Fibroblast of lung (primary cell): ENCODE results near the gene TXNDC16. TPM values are rescaled to one million over a fixed set of nuclear protein-coding genes. Genes with fewer than 3 reads are reported as not detected.

Experiments
- DNase-seq, 2 donors: peaks; one replicate each; pipeline versions ENCODE4 v3.0.0 to v3.0.0-alpha.2; 2010; ENCODE audit warnings: low read depth in 2 of 2
- H2AFZ ChIP-seq: 2 replicates; pipeline ENCODE4 v1.5.1; 2012; ENCODE audit warnings: low read length, control low read depth, inconsistent platforms
- H3K27ac ChIP-seq: 2 replicates; pipeline ENCODE4 v1.5.1; 2011; ENCODE audit warnings: low read length, control low read depth; ENCODE audit not compliant: insufficient read depth
- H3K27me3 ChIP-seq: 2 replicates; pipeline ENCODE4 v1.5.1; 2011; ENCODE audit warnings: mild to moderate bottlenecking, low read length; ENCODE audit not compliant: control insufficient read depth, insufficient read depth
- H3K36me3 ChIP-seq: 2 replicates; pipeline ENCODE4 v1.5.1; 2011; ENCODE audit warnings: low read length; ENCODE audit not compliant: control insufficient read depth, insufficient read depth
- H3K4me1 ChIP-seq: 2 replicates; pipeline ENCODE4 v1.5.1; 2011; ENCODE audit warnings: low read length; ENCODE audit not compliant: control insufficient read depth, insufficient read depth; ENCODE audit errors: extremely low read depth
- H3K4me2 ChIP-seq: 2 replicates; pipeline ENCODE4 v1.5.1; 2011; ENCODE audit warnings: low read length, control low read depth; ENCODE audit not compliant: insufficient read depth; ENCODE audit errors: extremely low read depth
- H3K4me3 ChIP-seq, 4 experiments: fragments of 200-600 bp in 1 of 4; sonication (generic) in 1 of 4; replicated peaks in 1 of 4; 2 replicates each; pipeline ENCODE4 v1.5.1; 2011 to 2016; ENCODE audit warnings: low read length in 4 of 4, low read depth in 3 of 4, mild to moderate bottlenecking in 3 of 4, control low read depth in 2 of 4, inconsistent platforms in 1 of 4, mixed read lengths in 1 of 4; ENCODE audit not compliant: insufficient read depth in 1 of 4; ENCODE audit errors: control extremely low read depth in 1 of 4
- H3K79me2 ChIP-seq: 2 replicates; pipeline ENCODE4 v1.5.1; 2012; ENCODE audit warnings: mild to moderate bottlenecking, low read length, inconsistent platforms; ENCODE audit not compliant: control insufficient read depth, insufficient read depth
- H3K9ac ChIP-seq: 2 replicates; pipeline ENCODE4 v1.5.1; 2011; ENCODE audit warnings: mild to moderate bottlenecking, low read length, control low read depth; ENCODE audit not compliant: insufficient read depth
- H3K9me3 ChIP-seq: 2 replicates; pipeline ENCODE4 v1.5.1; 2012; ENCODE audit warnings: low read depth, low read length; ENCODE audit not compliant: control insufficient read depth, insufficient read depth
- H4K20me1 ChIP-seq: 2 replicates; pipeline ENCODE4 v1.5.1; 2011; ENCODE audit warnings: low read length; ENCODE audit not compliant: control insufficient read depth, insufficient read depth; ENCODE audit errors: extremely low read depth
- EZH2 ChIP-seq: IDR thresholded peaks from 2 replicates; pipeline ENCODE4 v1.5.1; 2012; ENCODE audit warnings: low read length, control low read depth, mild to moderate bottlenecking; ENCODE audit errors: missing control alignments
- polyA plus RNA-seq, 2 donors: library from polyadenylated mRNA; depleted of rRNA in 1 of 2; stranded (reverse) in 1 of 2; unstranded in 1 of 2; fragments of >200 nt; gene quantifications; 2 replicates each; pipeline ENCODE4 v1.2.1, GENCODE V29; 2011 to 2012; ENCODE audit warnings: missing spikeins in 1 of 2
- total RNA-seq: library from RNA; depleted of rRNA; stranded (reverse); fragments of >200 nt; gene quantifications from 2 replicates; pipeline ENCODE4 v1.2.1, GENCODE V29; 2014
- TF ChIP-seq, protein P1 (sequence below), 2 donors: IDR thresholded peaks in 1 of 2; conservative IDR thresholded peaks in 1 of 2; 1 replicate in 1 of 2; 2 replicates in 1 of 2; pipeline ENCODE4 v1.5.1; 2011 to 2012; ENCODE audit warnings: low read length in 2 of 2, control low read depth in 1 of 2, inconsistent platforms in 1 of 2, low read depth in 1 of 2, mild to moderate bottlenecking in 1 of 2

Gene TXNDC16
- total and polyA plus RNA-seq, 2 donors (not counting 1 experiment from before 2014, with no cell fraction given) = 3.0 to 6.6 TPM

DNA sequence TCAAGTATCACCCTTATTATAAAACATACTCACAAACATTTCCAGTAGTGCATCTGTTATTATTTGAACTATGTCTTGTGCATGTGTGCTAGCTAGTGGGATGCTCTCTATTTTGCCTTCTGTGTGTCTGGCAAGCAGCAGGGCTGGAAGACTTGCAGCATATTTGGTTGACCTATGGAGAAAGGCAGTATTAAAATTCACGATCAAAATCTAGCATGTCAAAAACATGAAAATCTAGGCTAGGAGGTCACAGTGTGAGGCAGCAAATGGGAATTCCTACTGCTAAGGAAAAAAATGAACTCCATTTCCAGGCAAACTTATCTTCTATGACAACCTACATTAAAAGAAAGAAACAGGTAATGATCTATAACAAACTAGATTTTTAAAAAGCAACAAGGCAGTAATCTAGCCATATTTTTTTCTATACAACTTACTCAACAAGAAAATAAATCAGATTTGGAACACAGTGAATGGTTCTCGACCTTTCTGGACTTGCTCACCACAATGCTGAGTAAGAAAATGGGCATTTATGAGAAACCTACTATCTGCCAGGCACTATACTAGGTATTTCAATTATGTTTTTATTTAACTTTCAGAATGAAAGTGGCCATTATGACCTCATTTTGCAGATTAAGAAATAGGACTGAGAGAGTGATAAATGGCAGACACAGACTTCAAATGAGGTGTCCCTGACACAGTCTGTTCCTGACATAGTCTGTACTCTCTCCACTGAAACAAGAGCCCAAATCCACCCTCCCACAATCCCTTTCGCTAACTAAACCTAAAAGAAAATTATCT is 96.8 kb downstream of the TXNDC16 start:
- Histone ChIP-seq H4K20me1 (no peaks in the 10 kb centered on the region), H3K27ac (no peak overlapping the region), H2AFZ (no peak overlapping the region), H3K4me1 (peaks cover 15% of the 10 kb centered on the region), H3K79me2 (no peaks in the 10 kb centered on the region), H3K9ac (no peak overlapping the region), H3K27me3 (no peaks in the 10 kb centered on the region), H3K4me3 (no peak overlapping the region), H3K4me2 (peak overlapping the region; percentile 11), H3K9me3 (no peaks in the 10 kb centered on the region), H3K36me3 (no peaks in the 10 kb centered on the region)
- peak; percentile 89 to 94 for DNase-seq
- TF ChIP-seq, protein P1, sequence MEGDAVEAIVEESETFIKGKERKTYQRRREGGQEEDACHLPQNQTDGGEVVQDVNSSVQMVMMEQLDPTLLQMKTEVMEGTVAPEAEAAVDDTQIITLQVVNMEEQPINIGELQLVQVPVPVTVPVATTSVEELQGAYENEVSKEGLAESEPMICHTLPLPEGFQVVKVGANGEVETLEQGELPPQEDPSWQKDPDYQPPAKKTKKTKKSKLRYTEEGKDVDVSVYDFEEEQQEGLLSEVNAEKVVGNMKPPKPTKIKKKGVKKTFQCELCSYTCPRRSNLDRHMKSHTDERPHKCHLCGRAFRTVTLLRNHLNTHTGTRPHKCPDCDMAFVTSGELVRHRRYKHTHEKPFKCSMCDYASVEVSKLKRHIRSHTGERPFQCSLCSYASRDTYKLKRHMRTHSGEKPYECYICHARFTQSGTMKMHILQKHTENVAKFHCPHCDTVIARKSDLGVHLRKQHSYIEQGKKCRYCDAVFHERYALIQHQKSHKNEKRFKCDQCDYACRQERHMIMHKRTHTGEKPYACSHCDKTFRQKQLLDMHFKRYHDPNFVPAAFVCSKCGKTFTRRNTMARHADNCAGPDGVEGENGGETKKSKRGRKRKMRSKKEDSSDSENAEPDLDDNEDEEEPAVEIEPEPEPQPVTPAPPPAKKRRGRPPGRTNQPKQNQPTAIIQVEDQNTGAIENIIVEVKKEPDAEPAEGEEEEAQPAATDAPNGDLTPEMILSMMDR (conservative IDR thresholded peaks at IDR 0.05 in 1 of 2, IDR thresholded peaks at IDR 0.05 in 1 of 2; ENCODE audit: low read depth in 1 of 2, low read length in 2 of 2) = no peak
- TF ChIP-seq EZH2 = no peak

DNA sequence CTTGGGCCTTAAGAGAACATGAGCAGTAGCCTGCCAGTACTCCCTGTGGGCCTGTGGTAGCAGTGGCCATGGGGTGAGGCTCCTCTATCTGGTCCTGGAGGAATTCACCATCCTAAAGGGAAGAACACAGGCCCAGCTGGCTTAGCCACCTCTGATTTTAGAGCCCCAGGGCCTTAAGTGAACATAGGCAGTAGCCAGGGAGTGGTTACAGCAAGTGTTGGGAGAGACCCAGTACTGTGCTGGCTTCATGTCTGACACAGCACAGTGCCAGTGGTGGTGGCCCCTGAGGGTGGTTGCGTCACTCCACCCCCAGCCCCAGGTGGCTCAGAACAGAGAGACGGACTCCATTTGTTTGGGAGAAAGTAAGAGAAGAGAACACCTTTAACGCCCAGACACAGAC is 105.1 kb downstream of the TXNDC16 start:
- no peak overlapping the region for H3K4me2 ChIP-seq
- H2AFZ ChIP-seq = no peak overlapping the region
- no peaks in the 10 kb centered on the region for H3K4me1 ChIP-seq
- no peaks in the 10 kb centered on the region for H4K20me1 ChIP-seq
- TF ChIP-seq, protein P1 (conservative IDR thresholded peaks at IDR 0.05 in 1 of 2, IDR thresholded peaks at IDR 0.05 in 1 of 2; ENCODE audit: low read depth in 1 of 2, low read length in 2 of 2) = no peak
- no peak for TF ChIP-seq EZH2
- no peaks in the 10 kb centered on the region for H3K36me3 ChIP-seq
- no peak overlapping the region for H3K27ac ChIP-seq
- no peak for DNase-seq
- no peaks in the 10 kb centered on the region for H3K9me3 ChIP-seq
- H3K79me2 ChIP-seq = no peaks in the 10 kb centered on the region
- no peaks in the 10 kb centered on the region for H3K27me3 ChIP-seq
- H3K9ac ChIP-seq = no peak overlapping the region
- no peak overlapping the region for H3K4me3 ChIP-seq

DNA sequence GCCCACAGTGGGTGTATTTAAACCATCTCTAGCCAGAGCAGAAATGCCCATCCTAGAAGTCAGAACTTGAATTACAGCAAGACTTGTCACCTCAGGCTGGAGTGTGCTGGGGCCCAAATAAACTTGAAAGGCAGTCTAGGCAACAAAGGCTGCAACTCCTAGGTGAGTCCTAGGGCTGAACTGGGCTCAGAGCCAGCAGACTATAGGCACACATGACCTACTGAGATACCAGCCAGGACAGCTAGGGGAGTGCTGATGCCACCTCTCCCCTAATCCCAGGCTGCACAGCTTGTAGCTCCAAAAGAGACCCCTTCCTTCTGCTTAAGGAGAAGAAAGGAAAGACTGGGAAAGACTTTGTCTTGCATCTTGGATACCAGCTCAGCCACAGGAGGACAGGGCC is 106.0 kb downstream of the TXNDC16 start:
- H3K9ac ChIP-seq = no peak overlapping the region
- H4K20me1 ChIP-seq = no peaks in the 10 kb centered on the region
- H3K4me3 ChIP-seq = no peak overlapping the region
- no peak overlapping the region for H3K27ac ChIP-seq
- no peaks in the 10 kb centered on the region for H3K36me3 ChIP-seq
- H3K4me1 ChIP-seq = no peaks in the 10 kb centered on the region
- TF ChIP-seq EZH2 = no peak
- TF ChIP-seq, protein P1 (conservative IDR thresholded peaks at IDR 0.05 in 1 of 2, IDR thresholded peaks at IDR 0.05 in 1 of 2; ENCODE audit: low read depth in 1 of 2, low read length in 2 of 2) = no peak
- no peaks in the 10 kb centered on the region for H3K9me3 ChIP-seq
- no peaks in the 10 kb centered on the region for H3K27me3 ChIP-seq
- DNase-seq = no peak
- H3K79me2 ChIP-seq = no peaks in the 10 kb centered on the region
- no peak overlapping the region for H3K4me2 ChIP-seq
- no peak overlapping the region for H2AFZ ChIP-seq
